Astrocyte (in vitro differentiated cells and primary cell): ENCODE results near the gene GREM1.

ENCODE experiments used
- CTCF ChIP-seq: IDR thresholded peaks from 2 replicates; pipeline ENCODE4 v1.5.1; 2011; ENCODE audit warnings: low read depth, mild to moderate bottlenecking, inconsistent platforms, low read length, moderate library complexity; ENCODE audit not compliant: insufficient read depth
- EZH2 ChIP-seq: IDR thresholded peaks from 2 replicates; pipeline ENCODE4 v1.6.1; 2012; ENCODE audit warnings: mild to moderate bottlenecking, low read length, inconsistent platforms; ENCODE audit not compliant: insufficient read depth

GRCh38 chr15:32707436-32707835, 10.4 kb upstream of the GREM1 start:
- TF ChIP-seq CTCF (no peak), EZH2 (no peak)
